Measurements from ENCODE around the gene NELFA.

Gene NELFA

GRCh38 chr4:1962980-1963379, 45.8 kb downstream of the NELFA start:
- DNase-seq, result no peak
- TF ChIP-seq, protein P1, sequence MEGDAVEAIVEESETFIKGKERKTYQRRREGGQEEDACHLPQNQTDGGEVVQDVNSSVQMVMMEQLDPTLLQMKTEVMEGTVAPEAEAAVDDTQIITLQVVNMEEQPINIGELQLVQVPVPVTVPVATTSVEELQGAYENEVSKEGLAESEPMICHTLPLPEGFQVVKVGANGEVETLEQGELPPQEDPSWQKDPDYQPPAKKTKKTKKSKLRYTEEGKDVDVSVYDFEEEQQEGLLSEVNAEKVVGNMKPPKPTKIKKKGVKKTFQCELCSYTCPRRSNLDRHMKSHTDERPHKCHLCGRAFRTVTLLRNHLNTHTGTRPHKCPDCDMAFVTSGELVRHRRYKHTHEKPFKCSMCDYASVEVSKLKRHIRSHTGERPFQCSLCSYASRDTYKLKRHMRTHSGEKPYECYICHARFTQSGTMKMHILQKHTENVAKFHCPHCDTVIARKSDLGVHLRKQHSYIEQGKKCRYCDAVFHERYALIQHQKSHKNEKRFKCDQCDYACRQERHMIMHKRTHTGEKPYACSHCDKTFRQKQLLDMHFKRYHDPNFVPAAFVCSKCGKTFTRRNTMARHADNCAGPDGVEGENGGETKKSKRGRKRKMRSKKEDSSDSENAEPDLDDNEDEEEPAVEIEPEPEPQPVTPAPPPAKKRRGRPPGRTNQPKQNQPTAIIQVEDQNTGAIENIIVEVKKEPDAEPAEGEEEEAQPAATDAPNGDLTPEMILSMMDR (IDR thresholded peaks at IDR 0.05; ENCODE audit: low read depth, low read length), result no peak
- no peak overlapping the region for H3K27ac ChIP-seq
- H3K9me3 ChIP-seq (ENCODE audit: severe bottlenecking), result no peaks in the 10 kb centered on the region
- H3K4me3 ChIP-seq (ENCODE audit: low read depth, low read length), result no peak overlapping the region
- H3K36me3 ChIP-seq, result peaks cover 97% of the 10 kb centered on the region
- H3K27me3 ChIP-seq (ENCODE audit: insufficient read depth, low read depth, severe bottlenecking), result no peaks in the 10 kb centered on the region

DNA sequence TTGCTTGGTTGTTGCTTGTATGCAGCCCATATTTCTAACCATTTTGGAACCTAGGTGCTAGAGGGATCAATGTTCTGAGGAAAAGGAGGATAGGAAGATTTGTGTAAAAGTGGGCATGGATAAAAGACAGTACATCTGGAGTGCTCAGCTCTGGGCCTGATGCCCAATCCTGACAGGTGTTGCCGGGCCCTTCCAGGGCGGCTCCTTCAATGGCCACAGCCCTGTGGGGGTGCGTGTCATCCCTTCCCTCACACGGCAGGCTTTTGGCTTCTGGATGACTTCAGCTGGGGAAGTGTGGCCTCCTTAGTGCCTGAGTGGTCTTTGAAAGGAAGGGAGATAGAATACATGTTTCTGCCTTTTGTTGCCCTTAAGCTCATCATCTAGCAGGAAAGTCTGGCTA, 47.2 kb downstream of the NELFA start:
- TF ChIP-seq, protein P1 (IDR thresholded peaks at IDR 0.05; ENCODE audit: low read depth, low read length), result no peak
- Histone ChIP-seq H3K36me3 (peaks cover 94% of the 10 kb centered on the region), H3K4me3 (ENCODE audit: low read depth, low read length) (no peak overlapping the region)

GRCh38 chr4:1961038-1961437, 47.7 kb downstream of the NELFA start:
- Histone ChIP-seq H3K27me3 (ENCODE audit: insufficient read depth, low read depth, severe bottlenecking) (no peaks in the 10 kb centered on the region), H3K4me3 (ENCODE audit: low read depth, low read length) (no peak overlapping the region), H3K36me3 (peaks cover 97% of the 10 kb centered on the region), H3K27ac (no peak overlapping the region), H3K9me3 (ENCODE audit: severe bottlenecking) (no peaks in the 10 kb centered on the region)
- no peak for DNase-seq
- TF ChIP-seq, protein P1 (IDR thresholded peaks at IDR 0.05; ENCODE audit: low read depth, low read length), result no peak

More for the DNA sequence above, 47.2 kb downstream of the NELFA start:
- H3K27me3 ChIP-seq (ENCODE audit: insufficient read depth, low read depth, severe bottlenecking), result no peaks in the 10 kb centered on the region
- no peaks in the 10 kb centered on the region for H3K9me3 ChIP-seq (ENCODE audit: severe bottlenecking)
- no peak overlapping the region for H3K27ac ChIP-seq
- no peak for DNase-seq

DNA sequence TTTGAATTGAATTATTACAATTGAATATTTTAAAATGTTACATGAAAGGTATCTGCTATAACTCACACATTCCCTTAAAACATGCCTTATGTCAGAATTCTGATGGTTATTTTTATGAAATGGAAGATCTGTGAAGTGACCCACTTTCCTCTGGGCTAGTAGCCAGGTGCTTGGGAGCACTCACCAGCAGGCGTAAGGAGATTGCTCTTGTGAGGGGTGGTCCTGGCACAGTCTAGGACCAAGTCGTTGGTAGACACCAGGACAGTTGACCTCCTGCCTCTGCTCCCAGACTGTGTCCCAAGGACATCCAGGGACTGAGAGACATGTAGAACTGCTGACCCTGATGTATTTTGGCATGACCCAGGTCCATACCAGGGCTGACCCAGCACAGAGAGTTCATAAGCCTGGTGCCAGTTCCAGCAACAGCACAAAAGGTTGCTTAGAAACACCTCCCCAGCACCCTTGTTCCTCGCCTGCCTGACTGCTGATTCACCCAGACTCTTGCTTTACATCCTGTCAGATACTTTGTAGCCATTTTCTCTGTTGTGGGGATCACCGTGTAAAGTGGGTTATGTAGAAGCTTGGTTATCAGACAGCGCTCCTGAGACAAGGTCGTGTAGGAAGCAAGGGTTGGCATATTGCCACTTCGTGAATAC, 48.5 kb downstream of the NELFA start:
- no peaks in the 10 kb centered on the region for H3K27me3 ChIP-seq (ENCODE audit: insufficient read depth, low read depth, severe bottlenecking)
- H3K9me3 ChIP-seq (ENCODE audit: severe bottlenecking), result no peaks in the 10 kb centered on the region
- H3K4me3 ChIP-seq (ENCODE audit: low read depth, low read length), result no peak overlapping the region
- peaks cover 97% of the 10 kb centered on the region for H3K36me3 ChIP-seq
- no peak for DNase-seq
- TF ChIP-seq, protein P1 (IDR thresholded peaks at IDR 0.05; ENCODE audit: low read depth, low read length), result no peak
- no peak overlapping the region for H3K27ac ChIP-seq

DNA sequence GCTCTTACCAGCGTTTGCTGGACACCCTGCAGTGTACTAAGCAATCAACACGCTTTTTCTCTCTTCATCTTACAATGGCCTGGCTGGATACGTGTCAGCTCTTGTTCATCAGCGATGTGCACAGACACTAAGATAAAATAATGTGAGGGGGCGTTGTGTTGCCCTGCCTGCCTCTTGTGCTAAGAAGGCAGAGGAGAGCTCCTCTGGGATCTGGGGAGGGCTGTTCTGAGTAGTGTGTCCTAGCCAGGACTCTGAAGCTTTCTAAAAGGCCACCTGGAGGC, 49.7 kb downstream of the NELFA start:
- H3K27ac ChIP-seq, result no peak overlapping the region
- TF ChIP-seq, protein P1 (IDR thresholded peaks at IDR 0.05; ENCODE audit: low read depth, low read length), result no peak
- H3K4me3 ChIP-seq (ENCODE audit: low read depth, low read length), result no peak overlapping the region
- DNase-seq, result no peak
- no peaks in the 10 kb centered on the region for H3K27me3 ChIP-seq (ENCODE audit: insufficient read depth, low read depth, severe bottlenecking)
- no peaks in the 10 kb centered on the region for H3K9me3 ChIP-seq (ENCODE audit: severe bottlenecking)
- H3K36me3 ChIP-seq, result peaks cover 97% of the 10 kb centered on the region
